Endodermal cell (in vitro differentiated cells): ENCODE measurements around the gene TCN1. TPM values are rescaled to one million over a fixed set of nuclear protein-coding genes. Genes with fewer than 3 reads are reported as not detected.
A peak's percentile ranks its signal among the peaks of the same experiment; 100 is the strongest.
"Not testable (repeated sequence)": the region's sequence is repeated elsewhere in the genome, so short reads cannot be mapped to it uniquely, and the experiment has no call there.

Experiments used
- DNase-seq: peaks from one replicate; pipeline ENCODE4 v3.0.0-alpha.2; 2017
- H3K27ac ChIP-seq: 2 replicates; pipeline ENCODE4 v1.5.1; 2013; ENCODE audit warnings: mild to moderate bottlenecking, low read depth, low read length, moderate library complexity
- H3K27me3 ChIP-seq: 2 replicates; pipeline ENCODE4 v1.6.1; 2013; ENCODE audit warnings: mild to moderate bottlenecking, low read length, moderate library complexity; ENCODE audit not compliant: insufficient read depth, control insufficient read depth, poor library complexity, severe bottlenecking
- H3K36me3 ChIP-seq: 2 replicates; pipeline ENCODE4 v1.7.0; 2013; ENCODE audit warnings: mild to moderate bottlenecking, low read length, moderate library complexity; ENCODE audit not compliant: control insufficient read depth, insufficient read depth
- H3K4me1 ChIP-seq: one replicate; pipeline ENCODE4 v1.7.0; 2013; ENCODE audit warnings: low read length; ENCODE audit not compliant: control insufficient read depth, insufficient read depth
- H3K4me3 ChIP-seq: 2 replicates; pipeline ENCODE4 v1.5.1; 2013; ENCODE audit warnings: mild to moderate bottlenecking, low read length, moderate library complexity
- H3K9ac ChIP-seq: 2 replicates; pipeline ENCODE4 v1.6.1; 2013; ENCODE audit warnings: mild to moderate bottlenecking, low read length, moderate library complexity; ENCODE audit not compliant: poor library complexity, severe bottlenecking; ENCODE audit errors: extremely low read depth
- H3K9me3 ChIP-seq: 2 replicates; pipeline ENCODE4 v1.6.1; 2013; ENCODE audit warnings: mild to moderate bottlenecking, low read length, moderate library complexity; ENCODE audit not compliant: control insufficient read depth
- H3K27ac Mint-ChIP-seq: 2 replicates; pipeline ENCODE4 v1.8.0; 2020; ENCODE audit warnings: mixed read lengths
- H3K27me3 Mint-ChIP-seq: 2 replicates; pipeline ENCODE4 v1.8.0; 2021; ENCODE audit warnings: mild to moderate bottlenecking, mixed read lengths; ENCODE audit not compliant: insufficient read depth
- H3K36me3 Mint-ChIP-seq: 2 replicates; pipeline ENCODE4 v1.8.0; 2020; ENCODE audit warnings: low read depth, mixed read lengths
- H3K4me1 Mint-ChIP-seq: 2 replicates; pipeline ENCODE4 v1.8.0; 2020; ENCODE audit warnings: mixed read lengths
- H3K4me3 Mint-ChIP-seq: 2 replicates; pipeline ENCODE4 v1.8.0; 2020; ENCODE audit warnings: mild to moderate bottlenecking, moderate library complexity, mixed read lengths
- H3K9me3 Mint-ChIP-seq: 2 replicates; pipeline ENCODE4 v1.8.0; 2020; ENCODE audit warnings: mild to moderate bottlenecking, mixed read lengths
- WGBS, 2 experiments: methylation state at CpG; one replicate each; pipeline versions ENCODE4 v1.1.5 to v1.1.7; 2013; ENCODE audit warnings: missing lambda C conversion rate in 2 of 2, mixed read lengths in 1 of 2; ENCODE audit not compliant: insufficient coverage in 1 of 2, insufficient read length in 1 of 2; 5-methylcytosine and 5-hydroxymethylcytosine counted together
- total RNA-seq, 2 donors: library from RNA; stranded (reverse); fragmentation: NEBNext Ultra II Directional in 1 of 2; extraction: Animal tissue kit (Norgen Biotek cat#: 25700) in 1 of 2; gene quantifications; 2 replicates in 1 of 2; 3 replicates in 1 of 2; pipeline ENCODE4 v1.2.1, GENCODE V29; 2021
- TF ChIP-seq, protein P1 (sequence below): fragments of 200-600 bp; sonication (generic); conservative IDR thresholded peaks from 2 replicates; pipeline ENCODE4 v1.5.0; 2021; ENCODE audit warnings: antibody characterized with exemption, mild to moderate bottlenecking

Gene TCN1
- total RNA-seq, 2 donors from 2014 or later, result not detected

DNA sequence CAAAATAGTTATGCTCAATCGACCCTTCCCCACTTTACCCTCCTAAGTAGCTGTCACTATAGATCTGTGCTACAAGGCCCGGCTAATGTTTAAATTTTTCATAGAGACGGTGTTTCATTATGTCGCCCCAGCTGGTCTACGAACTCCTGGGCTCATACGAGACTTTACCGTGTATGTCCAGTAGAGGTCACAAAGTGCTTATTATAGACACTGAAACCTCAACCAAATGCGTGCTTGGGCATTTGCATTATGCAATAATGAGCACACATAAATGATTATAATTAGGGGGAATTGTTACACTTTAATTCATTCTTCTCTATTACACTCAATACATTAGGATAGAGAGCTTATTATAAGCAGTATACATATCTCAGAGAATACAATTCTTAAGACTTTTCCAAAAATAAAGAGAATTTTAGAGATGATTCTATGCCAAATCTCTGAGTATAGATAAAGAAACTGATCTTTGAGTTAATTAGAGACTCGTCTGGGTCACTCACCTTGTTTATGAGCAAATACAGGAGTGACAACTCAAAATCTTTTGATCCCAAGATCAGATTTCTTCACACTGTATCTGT, 43.2 kb downstream of the TCN1 start:
- Mint-ChIP-seq H3K27ac (no peak overlapping the region), H3K4me3 (no peak overlapping the region), H3K9me3 (no peaks in the 10 kb centered on the region), H3K27me3 (no peaks in the 10 kb centered on the region), H3K4me1 (peaks cover 7% of the 10 kb centered on the region), H3K36me3 (no peaks in the 10 kb centered on the region)
- TF ChIP-seq, protein P1, sequence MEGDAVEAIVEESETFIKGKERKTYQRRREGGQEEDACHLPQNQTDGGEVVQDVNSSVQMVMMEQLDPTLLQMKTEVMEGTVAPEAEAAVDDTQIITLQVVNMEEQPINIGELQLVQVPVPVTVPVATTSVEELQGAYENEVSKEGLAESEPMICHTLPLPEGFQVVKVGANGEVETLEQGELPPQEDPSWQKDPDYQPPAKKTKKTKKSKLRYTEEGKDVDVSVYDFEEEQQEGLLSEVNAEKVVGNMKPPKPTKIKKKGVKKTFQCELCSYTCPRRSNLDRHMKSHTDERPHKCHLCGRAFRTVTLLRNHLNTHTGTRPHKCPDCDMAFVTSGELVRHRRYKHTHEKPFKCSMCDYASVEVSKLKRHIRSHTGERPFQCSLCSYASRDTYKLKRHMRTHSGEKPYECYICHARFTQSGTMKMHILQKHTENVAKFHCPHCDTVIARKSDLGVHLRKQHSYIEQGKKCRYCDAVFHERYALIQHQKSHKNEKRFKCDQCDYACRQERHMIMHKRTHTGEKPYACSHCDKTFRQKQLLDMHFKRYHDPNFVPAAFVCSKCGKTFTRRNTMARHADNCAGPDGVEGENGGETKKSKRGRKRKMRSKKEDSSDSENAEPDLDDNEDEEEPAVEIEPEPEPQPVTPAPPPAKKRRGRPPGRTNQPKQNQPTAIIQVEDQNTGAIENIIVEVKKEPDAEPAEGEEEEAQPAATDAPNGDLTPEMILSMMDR, result peak; percentile 80
- no peaks in the 10 kb centered on the region for H3K27me3 ChIP-seq
- H3K9ac ChIP-seq, result no peak overlapping the region
- H3K36me3 ChIP-seq, result no peaks in the 10 kb centered on the region
- H3K9me3 ChIP-seq, result no peaks in the 10 kb centered on the region
- DNase-seq, result peak; percentile 59
- no peaks in the 10 kb centered on the region for H3K4me1 ChIP-seq
- no peak overlapping the region for H3K4me3 ChIP-seq
- 50 to 54% methylated on average over 7 to 9 of the region's 9 CpGs for WGBS, 2 experiments
- H3K27ac ChIP-seq, result no peak overlapping the region

GRCh38 chr11:59818572-59818971, 47.7 kb downstream of the TCN1 start:
- no peaks in the 10 kb centered on the region for H3K36me3 Mint-ChIP-seq
- no peaks in the 10 kb centered on the region for H3K27me3 ChIP-seq
- H3K9me3 Mint-ChIP-seq, result no peaks in the 10 kb centered on the region
- WGBS, 2 experiments, result 89 to 91% methylated on average over 4 of the region's 4 CpGs
- H3K9ac ChIP-seq, result no peak overlapping the region
- DNase-seq, result no peak
- no peak overlapping the region for H3K27ac Mint-ChIP-seq
- TF ChIP-seq, protein P1, result no peak
- peaks cover 32% of the 10 kb centered on the region for H3K4me1 Mint-ChIP-seq
- H3K4me3 ChIP-seq, result no peak overlapping the region
- no peak overlapping the region for H3K27ac ChIP-seq
- H3K36me3 ChIP-seq, result no peaks in the 10 kb centered on the region
- no peaks in the 10 kb centered on the region for H3K9me3 ChIP-seq
- no peak overlapping the region for H3K4me3 Mint-ChIP-seq
- H3K4me1 ChIP-seq, result peaks cover 12% of the 10 kb centered on the region
- no peaks in the 10 kb centered on the region for H3K27me3 Mint-ChIP-seq

DNA sequence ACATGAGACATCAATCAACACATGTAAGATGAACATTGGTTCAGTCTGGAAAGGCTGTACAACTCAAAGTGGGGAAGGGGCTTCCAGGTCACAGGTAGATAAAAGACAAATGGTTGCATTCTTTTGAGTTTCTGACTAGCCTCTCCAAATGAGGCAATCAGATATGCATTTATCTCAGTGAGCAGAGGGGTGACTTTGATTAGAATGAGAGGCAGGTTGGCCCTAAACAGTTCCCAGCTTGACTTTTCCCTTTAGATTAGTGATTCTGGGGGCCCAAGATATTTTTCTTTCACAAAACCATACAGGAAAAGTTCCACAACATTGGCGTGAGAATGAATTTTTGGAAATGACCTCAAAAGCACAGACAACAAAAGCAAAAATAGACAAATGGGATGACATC, 49.9 kb downstream of the TCN1 start:
- not testable (repeated sequence) for H3K36me3 Mint-ChIP-seq, H3K27ac ChIP-seq, H3K9me3 Mint-ChIP-seq, H3K4me3 Mint-ChIP-seq, H3K27ac Mint-ChIP-seq, DNase-seq, H3K9ac ChIP-seq, H3K9me3 ChIP-seq, H3K27me3 Mint-ChIP-seq, H3K36me3 ChIP-seq, H3K4me3 ChIP-seq, H3K27me3 ChIP-seq
- WGBS, 2 experiments, result 100% methylated on average over 1 of the region's 1 CpG
- H3K4me1 Mint-ChIP-seq, result peaks cover 32% of the 10 kb centered on the region
- peaks cover 12% of the 10 kb centered on the region for H3K4me1 ChIP-seq

DNA sequence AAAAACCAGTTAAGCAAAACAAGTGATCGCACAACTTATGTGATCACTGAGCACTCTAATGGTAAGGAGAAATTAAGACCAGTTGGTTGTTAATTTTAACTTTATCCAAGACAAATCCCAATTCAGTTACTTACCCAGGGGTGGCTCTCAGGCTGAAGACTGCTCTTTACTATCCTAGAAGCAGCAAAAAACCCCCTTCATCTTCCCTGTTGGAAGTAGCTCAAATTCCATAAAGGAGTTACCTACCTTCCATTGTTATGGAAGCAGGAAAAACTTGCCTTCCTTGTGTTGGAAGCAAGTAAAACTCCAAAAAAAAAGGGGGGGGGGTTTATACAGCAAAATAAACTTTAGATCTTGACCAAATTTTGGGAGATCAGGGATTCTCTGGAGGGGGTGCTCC, 50.5 kb downstream of the TCN1 start:
- no peak overlapping the region for H3K4me3 ChIP-seq
- TF ChIP-seq, protein P1, result no peak
- H3K4me1 ChIP-seq, result peaks cover 12% of the 10 kb centered on the region
- H3K27me3 ChIP-seq, result no peaks in the 10 kb centered on the region
- H3K36me3 ChIP-seq, result no peaks in the 10 kb centered on the region
- no peak overlapping the region for H3K9ac ChIP-seq
- H3K27me3 Mint-ChIP-seq, result no peaks in the 10 kb centered on the region
- no peaks in the 10 kb centered on the region for H3K9me3 Mint-ChIP-seq
- H3K36me3 Mint-ChIP-seq, result no peaks in the 10 kb centered on the region
- peak overlapping the region; percentile 24 for H3K4me3 Mint-ChIP-seq
- no peak overlapping the region for H3K27ac ChIP-seq
- H3K4me1 Mint-ChIP-seq, result peaks cover 32% of the 10 kb centered on the region
- no peak overlapping the region for H3K27ac Mint-ChIP-seq
- no peaks in the 10 kb centered on the region for H3K9me3 ChIP-seq
- no peak for DNase-seq
- WGBS, 2 experiments, result 83% methylated on average over 1 of the region's 1 CpG; no CpG with 5 or more reads in 1 of the 2 experiments
